GM12878 (cell line): ENCODE results near the gene PTPRN2. TPM values are rescaled to one million over a fixed set of nuclear protein-coding genes. Genes with fewer than 3 reads are reported as not detected.

ENCODE experiments used
- ATAC-seq: fragments of 200-7000 bp; cut with Tn5 transposase; 3 replicates; pipeline ENCODE4 v1.9.1; 2020; ENCODE audit warnings: mild to moderate bottlenecking, moderate library complexity
- BruUV-seq: library from RNA; stranded (reverse); fragments of 400-500 nt; replicated peaks from 2 replicates; lab custom pipeline; 2021; lab: Mats Ljungman, UMichigan
- CTCF ChIA-PET: fragments of 300-600 bp; sonication (Branson Sonifier 250); formaldehyde crosslinking; extraction: SDS; loops from one replicate; lab custom pipeline; 2021; ENCODE audit warnings: inconsistent platforms; lab: Yijun Ruan, JAX
- POLR2A ChIA-PET: fragments of 350-600 bp; formaldehyde crosslinking; extraction: SDS; loops from one replicate; lab custom pipeline; 2021; ENCODE audit warnings: inconsistent platforms; lab: Charles Lee
- RAD21 ChIA-PET: fragments of 300-600 bp; sonication (Branson Sonifier 250); formaldehyde crosslinking; loops from one replicate; lab custom pipeline; 2023; ENCODE audit warnings: antibody characterized with exemption; ENCODE audit not compliant: unreplicated experiment; lab: Charles Lee
- SMC1A ChIA-PET: fragments of 300-600 bp; sonication (Branson Sonifier 250); formaldehyde crosslinking; loops from one replicate; lab custom pipeline; 2023; ENCODE audit not compliant: unreplicated experiment, uncharacterized antibody; lab: Charles Lee
- DNase-seq: peaks from one replicate; pipeline ENCODE4 v3.0.0-alpha.2; 2011; ENCODE audit warnings: low read depth, low spot score
- FAIRE-seq: peaks from 3 replicates; lab custom pipeline; 2011; peaks lifted over from hg19 to GRCh38; lab: Jason Lieb, UNC
- H2AFZ ChIP-seq: 2 replicates; pipeline ENCODE4 v1.6.0; 2011; ENCODE audit warnings: low read depth, low read length, control low read depth; ENCODE audit not compliant: control insufficient read depth
- H3K27ac ChIP-seq: 2 replicates; pipeline ENCODE4 v1.5.1; 2011; ENCODE audit warnings: control low read depth; ENCODE audit not compliant: control insufficient read depth, insufficient read depth
- H3K27me3 ChIP-seq, 2 experiments: replicated peaks in 1 of 2; 2 replicates each; pipeline versions ENCODE4 v1.6.0 to v1.6.1; 2011; ENCODE audit warnings: low read length in 1 of 2; ENCODE audit not compliant: control insufficient read depth in 2 of 2, insufficient read depth in 2 of 2
- H3K36me3 ChIP-seq, 2 experiments: 2 replicates each; pipeline ENCODE4 v1.5.1; 2011; ENCODE audit warnings: low read length in 1 of 2; ENCODE audit not compliant: control insufficient read depth in 2 of 2, insufficient read depth in 2 of 2
- H3K4me1 ChIP-seq: 2 replicates; pipeline ENCODE4 v1.6.1; 2011; ENCODE audit warnings: mild to moderate bottlenecking, low read length, moderate library complexity, mixed read lengths; ENCODE audit not compliant: control insufficient read depth, insufficient read depth
- H3K4me2 ChIP-seq: 2 replicates; pipeline ENCODE4 v1.6.0; 2011; ENCODE audit warnings: control low read depth; ENCODE audit not compliant: control insufficient read depth, insufficient read depth
- H3K4me3 ChIP-seq: fragments of 200-600 bp; sonication (generic); 2 replicates; pipeline ENCODE4 v1.5.1; 2016
- H3K79me2 ChIP-seq: 2 replicates; pipeline ENCODE4 v1.6.0; 2011; ENCODE audit warnings: low read length; ENCODE audit not compliant: control insufficient read depth, insufficient read depth
- H3K9ac ChIP-seq: 2 replicates; pipeline ENCODE4 v1.8.0; 2011; ENCODE audit warnings: low read length, control low read depth, mixed read lengths; ENCODE audit not compliant: control insufficient read depth, insufficient read depth
- H3K9me3 ChIP-seq: replicated peaks from 3 replicates; pipeline ENCODE4 v1.5.1; 2011; ENCODE audit warnings: mild to moderate bottlenecking, low read length; ENCODE audit not compliant: control insufficient read depth, insufficient read depth
- H4K20me1 ChIP-seq: 2 replicates; pipeline ENCODE4 v1.6.0; 2011; ENCODE audit not compliant: control insufficient read depth, insufficient read depth
- GABPA ChIP-seq: IDR thresholded peaks from 2 replicates; pipeline ENCODE4 v1.6.1; 2014; ENCODE audit warnings: antibody characterized with exemption, low read depth, mild to moderate bottlenecking, inconsistent platforms
- MTA2 ChIP-seq: fragments of 450-650 bp; IDR thresholded peaks from 2 replicates; pipeline ENCODE4 v1.6.1; 2016; ENCODE audit warnings: low read depth, mild to moderate bottlenecking, moderate library complexity
- MXI1 ChIP-seq: fragments of 150-350 bp; IDR thresholded peaks from 2 replicates; pipeline ENCODE4 v1.6.1; 2011; ENCODE audit warnings: low read depth, mild to moderate bottlenecking, inconsistent platforms, low read length, improper control_type of control experiment
- MYB ChIP-seq: fragments of 150-350 bp; IDR thresholded peaks from 2 replicates; pipeline ENCODE4 v1.6.1; 2014; ENCODE audit warnings: mild to moderate bottlenecking, low read depth, low read length, borderline replicate concordance
- NBN ChIP-seq: fragments of 450-650 bp; IDR thresholded peaks from 2 replicates; pipeline ENCODE4 v1.6.1; 2016
- RELA ChIP-seq: fragments of 450-650 bp; IDR thresholded peaks from 2 replicates; pipeline ENCODE4 v1.8.0; 2014; ENCODE audit warnings: borderline replicate concordance; ENCODE audit not compliant: partially characterized antibody
- RFX5 ChIP-seq: IDR thresholded peaks from 2 replicates; pipeline ENCODE4 v1.6.1; 2011; ENCODE audit warnings: low read depth, low read length, improper control_type of control experiment
- TCF3 ChIP-seq: IDR thresholded peaks from 2 replicates; pipeline ENCODE4 v1.6.1; 2012; ENCODE audit warnings: low read depth, mild to moderate bottlenecking, low read length, borderline replicate concordance; ENCODE audit not compliant: insufficient read depth
- WGBS: methylation state at CpG from one replicate; pipeline ENCODE4 v1.1.6; 2016; ENCODE audit warnings: low lambda C conversion rate; ENCODE audit not compliant: insufficient replicate concordance, insufficient coverage; ENCODE audit errors: missing lambda C conversion rate; 5-methylcytosine and 5-hydroxymethylcytosine counted together
- in situ Hi-C: fragments of 300-500 bp; cut with MboI; formaldehyde crosslinking; loops from 9 replicates; pipeline ENCODE4 v1.14.3; 2018; ENCODE audit warnings: mixed read lengths
- intact Hi-C: fragments of 100-400 bp; cut with micrococcal nuclease; formaldehyde crosslinking; loops from one replicate; pipeline ENCODE4 v1.14.2; 2022; ENCODE audit not compliant: unreplicated experiment
- polyA plus RNA-seq, 11 experiments: library from polyadenylated mRNA; depleted of rRNA in 4 of 11; unstranded in 6 of 11; stranded (reverse) in 5 of 11; fragments of >200 nt; fragmentation: Nextera tagmentation in 4 of 11; fragmentation: Illumina TruSeq in 1 of 11; extraction: Ambion mirVana in 4 of 11; extraction: Trizol in 1 of 11; gene quantifications; 1 replicate in 1 of 11; 2 replicates in 10 of 11; pipeline versions ENCODE4 v1.2.1 to v1.2.3, GENCODE V29; 2011 to 2016; ENCODE audit warnings: inconsistent platforms in 2 of 11, missing spikeins in 2 of 11, low read depth in 1 of 11
- total RNA-seq, 4 experiments: library from RNA; depleted of rRNA in 3 of 4; stranded (reverse); fragments of >200 nt in 3 of 4; fragmentation: Illumina TruSeq in 1 of 4; extraction: Trizol in 1 of 4; gene quantifications; 2 replicates each; pipeline versions ENCODE4 v1.2.1 to v1.2.3, GENCODE V29; 2013 to 2021
- TF ChIP-seq, protein P1 (sequence below): fragments of 450-650 bp; IDR thresholded peaks from 2 replicates; pipeline ENCODE4 v1.6.1; 2017; ENCODE audit warnings: borderline replicate concordance
- TF ChIP-seq, protein P2 (sequence below): IDR thresholded peaks from 2 replicates; pipeline ENCODE4 v1.6.1; 2011; ENCODE audit warnings: mild to moderate bottlenecking, low read depth, low read length, moderate library complexity; ENCODE audit not compliant: insufficient replicate concordance
- TF ChIP-seq, protein P3 (sequence below): fragments of 450-650 bp; IDR thresholded peaks from 2 replicates; pipeline ENCODE4 v1.6.1; 2017; ENCODE audit warnings: mild to moderate bottlenecking, low read depth, inconsistent platforms; ENCODE audit not compliant: poor library complexity, severe bottlenecking
- TF ChIP-seq, protein P4 (sequence below): fragments of 450-650 bp; formaldehyde crosslinking; IDR thresholded peaks from 2 replicates; pipeline ENCODE4 v1.4.0; 2022; ENCODE audit warnings: mild to moderate bottlenecking, moderate library complexity
- TF ChIP-seq, protein P5 (sequence below), 3 experiments: IDR thresholded peaks in 2 of 3; conservative IDR thresholded peaks in 1 of 3; 2 replicates each; pipeline ENCODE4 v1.5.1; 2011; ENCODE audit warnings: low read depth in 3 of 3, low read length in 3 of 3, mild to moderate bottlenecking in 3 of 3, control low read depth in 2 of 3, moderate library complexity in 2 of 3, inconsistent platforms in 1 of 3, mixed read lengths in 1 of 3; ENCODE audit not compliant: control insufficient read depth in 2 of 3, insufficient read depth in 1 of 3; ENCODE audit errors: extremely low read depth in 1 of 3

The PTPRN2 gene
- total and polyA plus RNA-seq, 10 of the 15 experiments (the other 5 are each of a cell fraction or from before 2014, with no cell fraction given) = 5.4 TPM; not detected in 9

DNA sequence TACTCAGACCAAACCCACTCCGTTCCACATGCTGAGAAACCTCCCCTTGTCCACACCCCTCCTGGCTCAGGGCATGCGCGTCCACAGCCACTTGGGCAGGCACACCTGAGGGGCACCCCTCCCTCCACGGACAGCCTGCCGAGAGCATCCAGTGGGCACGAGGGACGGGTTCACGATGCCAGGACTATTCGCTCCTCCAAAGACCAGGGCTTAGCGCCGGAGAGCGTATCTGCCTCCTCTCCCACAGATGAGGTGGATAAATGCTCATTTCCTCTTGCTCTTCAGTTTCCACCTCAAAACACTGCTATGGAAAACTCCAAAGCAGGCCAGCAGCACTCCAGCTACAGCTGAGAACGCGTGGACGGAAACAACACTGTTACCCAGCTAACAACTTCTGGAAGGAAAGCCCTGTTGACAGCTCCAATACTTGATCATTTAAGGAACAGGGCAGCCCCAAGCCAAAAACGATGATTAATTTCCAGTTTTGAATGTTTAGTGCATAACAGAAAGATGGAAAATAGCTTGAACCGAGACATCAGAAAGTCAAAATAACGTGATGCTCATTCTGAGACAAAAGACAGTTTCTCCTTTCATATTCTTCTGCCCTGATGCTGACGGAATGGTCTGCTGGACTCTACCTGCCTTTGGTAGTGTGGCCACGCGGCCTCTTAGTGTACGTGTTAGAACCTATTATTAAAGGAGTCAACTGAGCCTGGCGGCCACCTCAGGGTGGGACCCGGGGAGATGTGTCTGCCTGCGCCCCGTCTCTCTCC lies 1046.1 kb downstream of the PTPRN2 start:
- DNase-seq (no peak), FAIRE-seq (no peak), ATAC-seq (no peak)
- Histone ChIP-seq H3K9me3 (no peaks in the 10 kb centered on the region; the same call in 2 of the 3 replicates), H3K4me1 (no peaks in the 10 kb centered on the region), H3K4me2 (no peak overlapping the region), H3K9ac (no peak overlapping the region), H2AFZ (no peak overlapping the region), H4K20me1 (no peaks in the 10 kb centered on the region), H3K4me3 (no peak overlapping the region), H3K79me2 (no peaks in the 10 kb centered on the region), H3K36me3 (no peaks in the 10 kb centered on the region), H3K27ac (no peak overlapping the region), H3K27me3 (no peaks in the 10 kb centered on the region)
- in situ Hi-C loops = no loop called here
- WGBS = 71% methylated on average over 26 of the region's 26 CpGs
- ChIA-PET RAD21 (no interaction called here), POLR2A (no interaction called here), SMC1A (no interaction called here), CTCF (no interaction called here)
- no TSS peak for BruUV-seq
- intact Hi-C loops = no loop called here
- TF ChIP-seq NBN (no peak), MYB (no peak), MTA2 (no peak), TCF3 (no peak), GABPA (no peak), RELA (no peak), MXI1 (no peak), RFX5 (no peak)
- TF ChIP-seq, protein P1, sequence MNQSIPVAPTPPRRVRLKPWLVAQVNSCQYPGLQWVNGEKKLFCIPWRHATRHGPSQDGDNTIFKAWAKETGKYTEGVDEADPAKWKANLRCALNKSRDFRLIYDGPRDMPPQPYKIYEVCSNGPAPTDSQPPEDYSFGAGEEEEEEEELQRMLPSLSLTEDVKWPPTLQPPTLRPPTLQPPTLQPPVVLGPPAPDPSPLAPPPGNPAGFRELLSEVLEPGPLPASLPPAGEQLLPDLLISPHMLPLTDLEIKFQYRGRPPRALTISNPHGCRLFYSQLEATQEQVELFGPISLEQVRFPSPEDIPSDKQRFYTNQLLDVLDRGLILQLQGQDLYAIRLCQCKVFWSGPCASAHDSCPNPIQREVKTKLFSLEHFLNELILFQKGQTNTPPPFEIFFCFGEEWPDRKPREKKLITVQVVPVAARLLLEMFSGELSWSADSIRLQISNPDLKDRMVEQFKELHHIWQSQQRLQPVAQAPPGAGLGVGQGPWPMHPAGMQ = no peak
- TF ChIP-seq, protein P2, sequence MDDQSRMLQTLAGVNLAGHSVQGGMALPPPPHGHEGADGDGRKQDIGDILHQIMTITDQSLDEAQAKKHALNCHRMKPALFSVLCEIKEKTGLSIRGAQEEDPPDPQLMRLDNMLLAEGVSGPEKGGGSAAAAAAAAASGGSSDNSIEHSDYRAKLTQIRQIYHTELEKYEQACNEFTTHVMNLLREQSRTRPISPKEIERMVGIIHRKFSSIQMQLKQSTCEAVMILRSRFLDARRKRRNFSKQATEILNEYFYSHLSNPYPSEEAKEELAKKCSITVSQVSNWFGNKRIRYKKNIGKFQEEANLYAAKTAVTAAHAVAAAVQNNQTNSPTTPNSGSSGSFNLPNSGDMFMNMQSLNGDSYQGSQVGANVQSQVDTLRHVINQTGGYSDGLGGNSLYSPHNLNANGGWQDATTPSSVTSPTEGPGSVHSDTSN = no peak
- TF ChIP-seq, protein P3, sequence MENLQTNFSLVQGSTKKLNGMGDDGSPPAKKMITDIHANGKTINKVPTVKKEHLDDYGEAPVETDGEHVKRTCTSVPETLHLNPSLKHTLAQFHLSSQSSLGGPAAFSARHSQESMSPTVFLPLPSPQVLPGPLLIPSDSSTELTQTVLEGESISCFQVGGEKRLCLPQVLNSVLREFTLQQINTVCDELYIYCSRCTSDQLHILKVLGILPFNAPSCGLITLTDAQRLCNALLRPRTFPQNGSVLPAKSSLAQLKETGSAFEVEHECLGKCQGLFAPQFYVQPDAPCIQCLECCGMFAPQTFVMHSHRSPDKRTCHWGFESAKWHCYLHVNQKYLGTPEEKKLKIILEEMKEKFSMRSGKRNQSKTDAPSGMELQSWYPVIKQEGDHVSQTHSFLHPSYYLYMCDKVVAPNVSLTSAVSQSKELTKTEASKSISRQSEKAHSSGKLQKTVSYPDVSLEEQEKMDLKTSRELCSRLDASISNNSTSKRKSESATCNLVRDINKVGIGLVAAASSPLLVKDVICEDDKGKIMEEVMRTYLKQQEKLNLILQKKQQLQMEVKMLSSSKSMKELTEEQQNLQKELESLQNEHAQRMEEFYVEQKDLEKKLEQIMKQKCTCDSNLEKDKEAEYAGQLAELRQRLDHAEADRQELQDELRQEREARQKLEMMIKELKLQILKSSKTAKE = no peak
- TF ChIP-seq, protein P4, sequence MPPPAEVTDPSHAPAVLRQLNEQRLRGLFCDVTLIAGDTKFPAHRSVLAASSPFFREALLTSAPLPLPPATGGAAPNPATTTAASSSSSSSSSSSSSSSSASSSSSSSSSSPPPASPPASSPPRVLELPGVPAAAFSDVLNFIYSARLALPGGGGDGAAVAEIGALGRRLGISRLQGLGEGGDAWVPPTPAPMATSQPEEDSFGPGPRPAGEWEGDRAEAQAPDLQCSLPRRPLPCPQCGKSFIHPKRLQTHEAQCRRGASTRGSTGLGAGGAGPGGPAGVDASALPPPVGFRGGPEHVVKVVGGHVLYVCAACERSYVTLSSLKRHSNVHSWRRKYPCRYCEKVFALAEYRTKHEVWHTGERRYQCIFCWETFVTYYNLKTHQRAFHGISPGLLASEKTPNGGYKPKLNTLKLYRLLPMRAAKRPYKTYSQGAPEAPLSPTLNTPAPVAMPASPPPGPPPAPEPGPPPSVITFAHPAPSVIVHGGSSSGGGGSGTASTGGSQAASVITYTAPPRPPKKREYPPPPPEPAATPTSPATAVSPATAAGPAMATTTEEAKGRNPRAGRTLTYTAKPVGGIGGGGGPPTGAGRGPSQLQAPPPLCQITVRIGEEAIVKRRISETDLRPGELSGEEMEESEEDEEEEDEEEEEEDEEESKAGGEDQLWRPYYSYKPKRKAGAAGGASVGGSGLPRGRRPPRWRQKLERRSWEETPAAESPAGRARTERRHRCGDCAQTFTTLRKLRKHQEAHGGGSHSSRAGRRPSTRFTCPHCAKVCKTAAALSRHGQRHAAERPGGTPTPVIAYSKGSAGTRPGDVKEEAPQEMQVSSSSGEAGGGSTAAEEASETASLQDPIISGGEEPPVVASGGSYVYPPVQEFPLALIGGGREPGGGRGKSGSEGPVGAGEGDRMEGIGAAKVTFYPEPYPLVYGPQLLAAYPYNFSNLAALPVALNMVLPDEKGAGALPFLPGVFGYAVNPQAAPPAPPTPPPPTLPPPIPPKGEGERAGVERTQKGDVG (CRISPR knock-in tag) = no peak
- TF ChIP-seq, protein P5, sequence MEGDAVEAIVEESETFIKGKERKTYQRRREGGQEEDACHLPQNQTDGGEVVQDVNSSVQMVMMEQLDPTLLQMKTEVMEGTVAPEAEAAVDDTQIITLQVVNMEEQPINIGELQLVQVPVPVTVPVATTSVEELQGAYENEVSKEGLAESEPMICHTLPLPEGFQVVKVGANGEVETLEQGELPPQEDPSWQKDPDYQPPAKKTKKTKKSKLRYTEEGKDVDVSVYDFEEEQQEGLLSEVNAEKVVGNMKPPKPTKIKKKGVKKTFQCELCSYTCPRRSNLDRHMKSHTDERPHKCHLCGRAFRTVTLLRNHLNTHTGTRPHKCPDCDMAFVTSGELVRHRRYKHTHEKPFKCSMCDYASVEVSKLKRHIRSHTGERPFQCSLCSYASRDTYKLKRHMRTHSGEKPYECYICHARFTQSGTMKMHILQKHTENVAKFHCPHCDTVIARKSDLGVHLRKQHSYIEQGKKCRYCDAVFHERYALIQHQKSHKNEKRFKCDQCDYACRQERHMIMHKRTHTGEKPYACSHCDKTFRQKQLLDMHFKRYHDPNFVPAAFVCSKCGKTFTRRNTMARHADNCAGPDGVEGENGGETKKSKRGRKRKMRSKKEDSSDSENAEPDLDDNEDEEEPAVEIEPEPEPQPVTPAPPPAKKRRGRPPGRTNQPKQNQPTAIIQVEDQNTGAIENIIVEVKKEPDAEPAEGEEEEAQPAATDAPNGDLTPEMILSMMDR (IDR thresholded peaks at IDR 0.05 in 2 of 3, conservative IDR thresholded peaks at IDR 0.05 in 1 of 3; ENCODE audit: control insufficient read depth in 2 of 3, extremely low read depth in 1 of 3, insufficient read depth in 1 of 3, low read depth in 3 of 3, low read length in 3 of 3) = no peak
